ENCODE data around the gene OXSR1. TPM values are rescaled to one million over a fixed set of nuclear protein-coding genes. Genes with fewer than 3 reads are reported as not detected.

The OXSR1 gene
- total and polyA plus RNA-seq, 9 donors, result 25.5 to 36.5 (median 33.1) TPM

- 86% methylated on average over 1 of the region's 2 CpGs for WGBS (ENCODE audit: insufficient coverage)
- peaks cover 3% of the 10 kb centered on the region for H3K9me3 ChIP-seq (replicated peaks; ENCODE audit: control insufficient read depth, low read depth, low read length)
- H3K4me3 ChIP-seq (ENCODE audit: low read length), result no peak overlapping the region
- peaks cover 24% of the 10 kb centered on the region for H3K4me1 ChIP-seq (ENCODE audit: control insufficient read depth, insufficient read depth, low read length)
- H3K36me3 ChIP-seq (ENCODE audit: control insufficient read depth, insufficient read depth, low read length), result peaks cover 25% of the 10 kb centered on the region
- no peak overlapping the region for H3K27ac ChIP-seq (ENCODE audit: low read length)
- no peaks in the 10 kb centered on the region for H3K27me3 ChIP-seq (ENCODE audit: control insufficient read depth, insufficient read depth, low read length)
- DNase-seq, result no peak
Observed at GRCh38 chr3:38141952-38142273, 23.4 kb upstream of the OXSR1 start.

DNA sequence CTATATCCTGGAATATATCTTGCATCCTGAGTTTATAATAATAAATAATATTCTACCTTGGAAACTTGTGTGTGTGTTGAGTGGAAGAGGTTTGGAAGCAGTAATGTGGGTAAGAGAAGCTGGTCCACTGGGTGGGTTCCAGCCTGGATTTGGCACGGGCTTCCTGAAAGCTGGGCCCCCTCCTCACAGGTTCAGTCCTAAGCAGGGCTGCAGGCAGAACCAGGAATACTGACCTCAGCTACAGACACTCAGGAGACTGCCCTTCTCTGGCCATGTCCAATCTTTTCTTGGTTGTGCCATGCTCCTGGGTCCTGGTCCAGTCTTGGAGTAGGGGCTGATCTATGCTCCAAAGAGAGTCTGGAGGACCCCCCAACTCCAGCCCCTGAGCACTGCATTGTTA is 22.4 kb upstream of the OXSR1 start:
- H3K9me3 ChIP-seq (replicated peaks; ENCODE audit: control insufficient read depth, low read depth, low read length), result peaks cover 5% of the 10 kb centered on the region
- WGBS (ENCODE audit: insufficient coverage), result no CpG with 5 or more reads among the region's 1 CpG
- H3K4me1 ChIP-seq (ENCODE audit: control insufficient read depth, insufficient read depth, low read length), result peaks cover 19% of the 10 kb centered on the region
- no peak overlapping the region for H3K4me3 ChIP-seq (ENCODE audit: low read length)
- no peak for DNase-seq
- H3K27ac ChIP-seq (ENCODE audit: low read length), result no peak overlapping the region
- no peaks in the 10 kb centered on the region for H3K27me3 ChIP-seq (ENCODE audit: control insufficient read depth, insufficient read depth, low read length)
- H3K36me3 ChIP-seq (ENCODE audit: control insufficient read depth, insufficient read depth, low read length), result peaks cover 25% of the 10 kb centered on the region

DNA sequence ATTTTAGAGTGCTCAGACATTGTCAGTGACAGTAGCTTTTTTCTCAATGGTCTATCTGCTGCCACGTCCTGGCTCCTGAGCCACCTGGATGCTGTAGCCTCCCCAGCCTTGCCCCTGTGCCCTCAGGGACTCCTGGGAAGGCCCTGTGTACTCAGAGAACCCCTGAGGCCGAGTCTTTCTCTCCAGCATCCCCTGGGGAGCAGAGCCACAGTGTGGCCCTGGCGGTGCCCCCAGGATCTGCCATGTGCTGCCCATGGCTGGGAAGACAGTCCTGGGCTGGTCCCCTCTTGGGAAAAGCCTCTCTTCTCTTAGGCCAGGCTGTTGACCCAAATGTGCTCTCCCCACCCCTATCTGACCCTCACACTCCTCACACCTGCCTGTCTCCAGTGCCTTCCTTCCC is 21.8 kb upstream of the OXSR1 start:
- Histone ChIP-seq H3K4me1 (ENCODE audit: control insufficient read depth, insufficient read depth, low read length) (peaks cover 16% of the 10 kb centered on the region), H3K27me3 (ENCODE audit: control insufficient read depth, insufficient read depth, low read length) (no peaks in the 10 kb centered on the region), H3K9me3 (replicated peaks; ENCODE audit: control insufficient read depth, low read depth, low read length) (peaks cover 5% of the 10 kb centered on the region), H3K4me3 (ENCODE audit: low read length) (no peak overlapping the region), H3K27ac (ENCODE audit: low read length) (no peak overlapping the region), H3K36me3 (ENCODE audit: control insufficient read depth, insufficient read depth, low read length) (peaks cover 25% of the 10 kb centered on the region)
- DNase-seq, result no peak
- 58% methylated on average over 3 of the region's 3 CpGs for WGBS (ENCODE audit: insufficient coverage)

GRCh38 chr3:38146504-38146903 is 18.8 kb upstream of the OXSR1 start:
- Histone ChIP-seq H3K36me3 (ENCODE audit: control insufficient read depth, insufficient read depth, low read length) (peaks cover 10% of the 10 kb centered on the region), H3K4me1 (ENCODE audit: control insufficient read depth, insufficient read depth, low read length) (no peaks in the 10 kb centered on the region), H3K27me3 (ENCODE audit: control insufficient read depth, insufficient read depth, low read length) (no peaks in the 10 kb centered on the region), H3K27ac (ENCODE audit: low read length) (no peak overlapping the region), H3K4me3 (ENCODE audit: low read length) (no peak overlapping the region), H3K9me3 (replicated peaks; ENCODE audit: control insufficient read depth, low read depth, low read length) (peaks cover 5% of the 10 kb centered on the region)
- DNase-seq, result no peak
- no CpG with 5 or more reads among the region's 2 CpGs for WGBS (ENCODE audit: insufficient coverage)

DNA sequence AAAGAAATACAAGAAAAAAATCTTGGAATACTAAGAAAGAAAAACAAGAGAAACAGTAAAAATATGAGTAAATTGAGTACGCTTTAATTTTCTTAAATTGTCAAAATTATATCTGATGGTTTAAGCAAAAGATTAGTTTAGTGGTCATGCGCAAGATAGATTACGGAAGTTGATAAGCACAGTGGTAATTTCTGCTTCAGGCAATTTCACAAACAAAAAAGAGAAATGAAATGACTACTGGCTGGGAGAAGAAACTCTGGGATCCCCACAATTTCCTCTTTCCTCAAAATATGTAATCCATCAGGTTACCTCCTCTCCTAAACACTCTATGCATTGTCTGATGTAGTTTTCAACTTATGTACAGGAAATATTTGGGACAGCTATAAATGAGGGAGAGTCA is 17.9 kb upstream of the OXSR1 start:
- no peaks in the 10 kb centered on the region for H3K4me1 ChIP-seq (ENCODE audit: control insufficient read depth, insufficient read depth, low read length)
- WGBS (ENCODE audit: insufficient coverage), result no CpG with 5 or more reads among the region's 3 CpGs

DNA sequence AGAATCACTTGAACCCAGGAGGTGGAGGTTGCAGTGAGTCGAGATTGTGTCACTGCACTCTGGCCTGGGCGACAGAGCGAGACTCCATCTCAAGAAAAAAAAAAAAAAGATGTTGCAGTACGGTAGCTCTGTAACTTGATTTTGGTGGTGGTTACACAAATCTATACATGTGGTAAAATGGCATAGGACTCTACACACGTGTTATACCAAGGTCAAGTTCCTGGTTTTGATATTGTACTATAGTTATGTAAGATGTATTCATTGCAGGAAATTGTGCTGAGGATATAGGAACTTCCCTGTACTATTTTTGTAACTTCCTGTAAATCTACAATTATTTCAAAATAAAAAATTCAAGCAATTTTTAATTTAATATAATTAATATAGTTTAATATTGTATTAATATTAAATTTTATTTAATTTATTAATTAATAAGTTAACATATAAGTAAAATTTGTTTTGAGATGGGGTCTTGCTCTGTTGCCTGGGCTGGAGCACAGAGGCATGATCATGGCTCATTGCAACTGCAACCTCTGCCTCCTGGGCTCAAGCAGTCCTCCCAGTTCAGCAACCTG is 16.9 kb upstream of the OXSR1 start:
- Histone ChIP-seq H3K27me3 (ENCODE audit: control insufficient read depth, insufficient read depth, low read length) (no peaks in the 10 kb centered on the region), H3K36me3 (ENCODE audit: control insufficient read depth, insufficient read depth, low read length) (no peaks in the 10 kb centered on the region), H3K27ac (ENCODE audit: low read length) (no peak overlapping the region), H3K4me1 (ENCODE audit: control insufficient read depth, insufficient read depth, low read length) (no peaks in the 10 kb centered on the region), H3K4me3 (ENCODE audit: low read length) (no peak overlapping the region), H3K9me3 (replicated peaks; ENCODE audit: control insufficient read depth, low read depth, low read length) (peaks cover 5% of the 10 kb centered on the region)
- DNase-seq, result no peak
- WGBS (ENCODE audit: insufficient coverage), result 76% methylated on average over 3 of the region's 5 CpGs

More for the DNA sequence above, 17.9 kb upstream of the OXSR1 start:
- H3K9me3 ChIP-seq (replicated peaks; ENCODE audit: control insufficient read depth, low read depth, low read length), result peaks cover 5% of the 10 kb centered on the region
- H3K4me3 ChIP-seq (ENCODE audit: low read length), result no peak overlapping the region
- DNase-seq, result no peak
- H3K36me3 ChIP-seq (ENCODE audit: control insufficient read depth, insufficient read depth, low read length), result peaks cover 3% of the 10 kb centered on the region
- no peaks in the 10 kb centered on the region for H3K27me3 ChIP-seq (ENCODE audit: control insufficient read depth, insufficient read depth, low read length)
- H3K27ac ChIP-seq (ENCODE audit: low read length), result no peak overlapping the region

DNA sequence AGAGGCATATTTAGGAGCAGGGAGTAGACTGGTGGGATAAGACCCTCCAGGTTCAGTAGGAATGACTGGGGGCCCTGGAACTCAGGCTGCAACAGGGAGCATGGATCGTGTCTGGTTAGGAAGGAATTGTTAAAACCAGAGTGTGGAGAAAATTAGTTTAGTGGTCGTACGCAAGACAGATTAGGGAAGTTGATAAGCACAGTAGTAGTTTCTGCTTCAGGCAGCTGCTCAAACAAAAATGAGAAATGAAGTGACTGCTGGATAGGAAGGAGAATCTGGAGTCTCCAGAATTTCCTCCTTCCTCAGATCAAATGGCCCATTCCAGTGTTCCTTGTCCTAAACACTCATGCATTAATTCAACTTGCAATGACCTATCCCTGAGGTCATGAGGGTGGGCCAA is 15.6 kb upstream of the OXSR1 start:
- Histone ChIP-seq H3K27ac (ENCODE audit: low read length) (no peak overlapping the region), H3K9me3 (replicated peaks; ENCODE audit: control insufficient read depth, low read depth, low read length) (peaks cover 5% of the 10 kb centered on the region), H3K4me1 (ENCODE audit: control insufficient read depth, insufficient read depth, low read length) (no peaks in the 10 kb centered on the region), H3K27me3 (ENCODE audit: control insufficient read depth, insufficient read depth, low read length) (no peaks in the 10 kb centered on the region), H3K4me3 (ENCODE audit: low read length) (no peak overlapping the region), H3K36me3 (ENCODE audit: control insufficient read depth, insufficient read depth, low read length) (no peaks in the 10 kb centered on the region)
- no peak for DNase-seq
- WGBS (ENCODE audit: insufficient coverage), result 71% methylated on average over 3 of the region's 3 CpGs

GRCh38 chr3:38150780-38151528 is 14.4 kb upstream of the OXSR1 start:
- Histone ChIP-seq H3K9me3 (replicated peaks; ENCODE audit: control insufficient read depth, low read depth, low read length) (peaks cover 5% of the 10 kb centered on the region), H3K27ac (ENCODE audit: low read length) (no peak overlapping the region), H3K4me3 (ENCODE audit: low read length) (no peak overlapping the region), H3K27me3 (ENCODE audit: control insufficient read depth, insufficient read depth, low read length) (no peaks in the 10 kb centered on the region), H3K36me3 (ENCODE audit: control insufficient read depth, insufficient read depth, low read length) (no peaks in the 10 kb centered on the region), H3K4me1 (ENCODE audit: control insufficient read depth, insufficient read depth, low read length) (no peaks in the 10 kb centered on the region)
- DNase-seq, result no peak
- WGBS (ENCODE audit: insufficient coverage), result 20% methylated on average over 1 of the region's 3 CpGs

GRCh38 chr3:38151667-38152265 is 13.6 kb upstream of the OXSR1 start:
- H3K36me3 ChIP-seq (ENCODE audit: control insufficient read depth, insufficient read depth, low read length), result no peaks in the 10 kb centered on the region
- H3K4me1 ChIP-seq (ENCODE audit: control insufficient read depth, insufficient read depth, low read length), result no peaks in the 10 kb centered on the region
- peaks cover 3% of the 10 kb centered on the region for H3K9me3 ChIP-seq (replicated peaks; ENCODE audit: control insufficient read depth, low read depth, low read length)
- WGBS (ENCODE audit: insufficient coverage), result no CpG with 5 or more reads among the region's 3 CpGs
- H3K4me3 ChIP-seq (ENCODE audit: low read length), result no peak overlapping the region
- H3K27ac ChIP-seq (ENCODE audit: low read length), result no peak overlapping the region
- DNase-seq, result no peak
- H3K27me3 ChIP-seq (ENCODE audit: control insufficient read depth, insufficient read depth, low read length), result no peaks in the 10 kb centered on the region

GRCh38 chr3:38152609-38153008 is 12.7 kb upstream of the OXSR1 start:
- Histone ChIP-seq H3K36me3 (ENCODE audit: control insufficient read depth, insufficient read depth, low read length) (no peaks in the 10 kb centered on the region), H3K27ac (ENCODE audit: low read length) (no peak overlapping the region), H3K9me3 (replicated peaks; ENCODE audit: control insufficient read depth, low read depth, low read length) (no peaks in the 10 kb centered on the region), H3K4me3 (ENCODE audit: low read length) (no peak overlapping the region), H3K4me1 (ENCODE audit: control insufficient read depth, insufficient read depth, low read length) (no peaks in the 10 kb centered on the region), H3K27me3 (ENCODE audit: control insufficient read depth, insufficient read depth, low read length) (no peaks in the 10 kb centered on the region)
- 92% methylated on average over 2 of the region's 2 CpGs for whole genome bisulfite sequencing (ENCODE audit: insufficient coverage)
- DNase-seq, result no peak

Measured in muscle of leg (tissue), 11 donors.